Left ventricle myocardium inferior (tissue), 1 donor: ENCODE results near the gene PARVB. TPM values are rescaled to one million over a fixed set of nuclear protein-coding genes. Genes with fewer than 3 reads are reported as not detected.

ENCODE experiments used
- DNase-seq: peaks from one replicate; pipeline ENCODE4 v3.0.0-alpha.2; 2020
- H3K27ac ChIP-seq: fragments of 200-600 bp; replicated peaks from 2 replicates; pipeline ENCODE4 v1.8.0; 2021
- H3K27me3 ChIP-seq: fragments of 200-600 bp; 2 replicates; pipeline ENCODE4 v1.8.0; 2021; ENCODE audit warnings: low read depth
- H3K36me3 ChIP-seq: fragments of 200-600 bp; 2 replicates; pipeline ENCODE4 v1.8.0; 2021
- H3K4me1 ChIP-seq: fragments of 200-600 bp; 2 replicates; pipeline ENCODE4 v1.8.0; 2021
- H3K4me3 ChIP-seq: fragments of 200-600 bp; 2 replicates; pipeline ENCODE4 v1.8.0; 2021; ENCODE audit warnings: mild to moderate bottlenecking, moderate library complexity
- H3K9me3 ChIP-seq: fragments of 200-600 bp; replicated peaks from 2 replicates; pipeline ENCODE4 v1.8.0; 2021
- intact Hi-C: fragments of 100-400 bp; cut with micrococcal nuclease; formaldehyde crosslinking; loops from one replicate; pipeline ENCODE4 v1.11.0; 2022
- total RNA-seq: library from RNA; stranded (reverse); fragmentation: NEBNext Ultra II Directional; extraction: Animal tissue kit (Norgen Biotek cat#: 25700); gene quantifications from one replicate; pipeline ENCODE4 v1.2.1, GENCODE V29; 2021
- TF ChIP-seq, protein P1 (sequence below): fragments of 200-600 bp; IDR thresholded peaks from 2 replicates; pipeline ENCODE4 v1.8.0; 2021; ENCODE audit warnings: antibody characterized with exemption, mild to moderate bottlenecking, borderline replicate concordance
- donor health status: DM: no; HTN: yes; CAD: no; lungs with severe emphysema.

PARVB gene
- total RNA-seq, 1 donor from 2014 or later = 155 TPM

GRCh38 chr22:44032126-44032730 lies 8.1 kb downstream of the PARVB start:
- no peaks in the 10 kb centered on the region for H3K36me3 ChIP-seq
- peak overlapping the region; percentile 98 for H3K27ac ChIP-seq
- H3K27me3 ChIP-seq = no peaks in the 10 kb centered on the region
- no peak for DNase-seq
- H3K9me3 ChIP-seq = no peaks in the 10 kb centered on the region
- TF ChIP-seq, protein P1, sequence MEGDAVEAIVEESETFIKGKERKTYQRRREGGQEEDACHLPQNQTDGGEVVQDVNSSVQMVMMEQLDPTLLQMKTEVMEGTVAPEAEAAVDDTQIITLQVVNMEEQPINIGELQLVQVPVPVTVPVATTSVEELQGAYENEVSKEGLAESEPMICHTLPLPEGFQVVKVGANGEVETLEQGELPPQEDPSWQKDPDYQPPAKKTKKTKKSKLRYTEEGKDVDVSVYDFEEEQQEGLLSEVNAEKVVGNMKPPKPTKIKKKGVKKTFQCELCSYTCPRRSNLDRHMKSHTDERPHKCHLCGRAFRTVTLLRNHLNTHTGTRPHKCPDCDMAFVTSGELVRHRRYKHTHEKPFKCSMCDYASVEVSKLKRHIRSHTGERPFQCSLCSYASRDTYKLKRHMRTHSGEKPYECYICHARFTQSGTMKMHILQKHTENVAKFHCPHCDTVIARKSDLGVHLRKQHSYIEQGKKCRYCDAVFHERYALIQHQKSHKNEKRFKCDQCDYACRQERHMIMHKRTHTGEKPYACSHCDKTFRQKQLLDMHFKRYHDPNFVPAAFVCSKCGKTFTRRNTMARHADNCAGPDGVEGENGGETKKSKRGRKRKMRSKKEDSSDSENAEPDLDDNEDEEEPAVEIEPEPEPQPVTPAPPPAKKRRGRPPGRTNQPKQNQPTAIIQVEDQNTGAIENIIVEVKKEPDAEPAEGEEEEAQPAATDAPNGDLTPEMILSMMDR = no peak
- peaks cover 85% of the 10 kb centered on the region for H3K4me1 ChIP-seq
- intact Hi-C loops = no loop called here
- H3K4me3 ChIP-seq = no peak overlapping the region

GRCh38 chr22:44033287-44033686 lies 9.2 kb downstream of the PARVB start:
- peaks cover 85% of the 10 kb centered on the region for H3K4me1 ChIP-seq
- H3K4me3 ChIP-seq = no peak overlapping the region
- intact Hi-C loops = no loop called here
- H3K36me3 ChIP-seq = no peaks in the 10 kb centered on the region
- H3K9me3 ChIP-seq = no peaks in the 10 kb centered on the region
- H3K27me3 ChIP-seq = no peaks in the 10 kb centered on the region
- peak overlapping the region; percentile 98 for H3K27ac ChIP-seq
- no peak for DNase-seq
- TF ChIP-seq, protein P1 = no peak

- Histone ChIP-seq H3K4me1 (peaks cover 85% of the 10 kb centered on the region), H3K27me3 (no peaks in the 10 kb centered on the region), H3K27ac (peak overlapping the region; percentile 98), H3K9me3 (no peaks in the 10 kb centered on the region), H3K36me3 (no peaks in the 10 kb centered on the region), H3K4me3 (no peak overlapping the region)
- DNase-seq = no peak
- intact Hi-C loops = no loop called here
- TF ChIP-seq, protein P1 = no peak
Measured at GRCh38 chr22:44033694-44034093, 9.6 kb downstream of the PARVB start.

DNA sequence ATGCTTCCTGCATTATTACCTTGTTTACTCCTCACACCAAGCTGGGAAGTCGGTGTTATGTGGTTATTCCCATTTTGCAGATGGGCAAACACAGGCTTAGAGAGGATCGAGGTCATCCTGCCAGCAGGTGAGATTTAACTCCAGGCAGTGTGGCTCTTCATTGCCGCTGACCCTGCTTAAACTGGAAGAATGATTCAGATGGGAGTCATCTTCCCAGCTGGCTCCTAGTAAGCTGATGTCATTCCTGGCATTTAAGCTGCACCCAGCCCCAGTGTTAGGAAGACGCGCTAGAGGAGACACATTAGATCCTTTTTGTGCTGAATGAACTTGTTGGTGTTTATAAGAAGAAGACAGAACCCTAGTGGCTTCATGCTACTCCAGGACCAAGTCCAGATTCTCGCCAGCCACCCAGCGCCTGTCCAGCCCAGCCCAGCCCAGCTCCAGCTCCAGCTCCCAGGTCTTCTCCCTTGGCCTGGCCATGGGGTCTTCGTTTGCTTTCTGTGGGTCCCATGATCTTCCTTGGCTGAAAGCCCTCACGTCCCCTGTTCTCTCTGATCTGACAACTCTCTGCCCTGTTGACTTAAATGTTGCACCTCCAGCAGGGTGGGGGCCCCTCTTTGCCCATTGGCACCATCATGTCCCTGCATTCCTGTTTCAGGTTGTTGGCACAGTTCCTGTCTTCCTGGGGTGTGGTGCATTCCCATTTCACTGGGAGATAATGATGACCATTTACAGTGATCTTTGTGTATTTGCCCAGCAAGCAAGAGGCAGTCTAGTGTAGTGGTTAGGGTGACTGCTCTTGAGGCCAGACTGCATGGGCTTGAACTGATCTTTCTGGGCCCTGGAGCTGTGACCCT lies 13.6 kb downstream of the PARVB start:
- peaks cover 58% of the 10 kb centered on the region for H3K4me1 ChIP-seq
- intact Hi-C loops = no loop called here
- no peak for DNase-seq

GRCh38 chr22:44039566-44040171 lies 15.6 kb downstream of the PARVB start:
- Histone ChIP-seq H3K27me3 (no peaks in the 10 kb centered on the region), H3K27ac (no peak overlapping the region), H3K36me3 (peaks cover 3% of the 10 kb centered on the region), H3K4me3 (no peak overlapping the region), H3K4me1 (peaks cover 39% of the 10 kb centered on the region), H3K9me3 (no peaks in the 10 kb centered on the region)
- no peak for DNase-seq
- TF ChIP-seq, protein P1 = no peak
- intact Hi-C loops = no loop called here

More for the DNA sequence above, 13.6 kb downstream of the PARVB start:
- Histone ChIP-seq H3K4me3 (peak overlapping the region; percentile 12), H3K27me3 (no peaks in the 10 kb centered on the region), H3K27ac (peak overlapping the region; percentile 85), H3K36me3 (peaks cover 3% of the 10 kb centered on the region), H3K9me3 (no peaks in the 10 kb centered on the region)
- TF ChIP-seq, protein P1 = no peak
